ENCODE results near the gene ADGRG3.

Gene ADGRG3, protein sequence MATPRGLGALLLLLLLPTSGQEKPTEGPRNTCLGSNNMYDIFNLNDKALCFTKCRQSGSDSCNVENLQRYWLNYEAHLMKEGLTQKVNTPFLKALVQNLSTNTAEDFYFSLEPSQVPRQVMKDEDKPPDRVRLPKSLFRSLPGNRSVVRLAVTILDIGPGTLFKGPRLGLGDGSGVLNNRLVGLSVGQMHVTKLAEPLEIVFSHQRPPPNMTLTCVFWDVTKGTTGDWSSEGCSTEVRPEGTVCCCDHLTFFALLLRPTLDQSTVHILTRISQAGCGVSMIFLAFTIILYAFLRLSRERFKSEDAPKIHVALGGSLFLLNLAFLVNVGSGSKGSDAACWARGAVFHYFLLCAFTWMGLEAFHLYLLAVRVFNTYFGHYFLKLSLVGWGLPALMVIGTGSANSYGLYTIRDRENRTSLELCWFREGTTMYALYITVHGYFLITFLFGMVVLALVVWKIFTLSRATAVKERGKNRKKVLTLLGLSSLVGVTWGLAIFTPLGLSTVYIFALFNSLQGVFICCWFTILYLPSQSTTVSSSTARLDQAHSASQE
- total RNA-seq = 0 to 1.4 (median 0) reads per million in 3 donors

DNA sequence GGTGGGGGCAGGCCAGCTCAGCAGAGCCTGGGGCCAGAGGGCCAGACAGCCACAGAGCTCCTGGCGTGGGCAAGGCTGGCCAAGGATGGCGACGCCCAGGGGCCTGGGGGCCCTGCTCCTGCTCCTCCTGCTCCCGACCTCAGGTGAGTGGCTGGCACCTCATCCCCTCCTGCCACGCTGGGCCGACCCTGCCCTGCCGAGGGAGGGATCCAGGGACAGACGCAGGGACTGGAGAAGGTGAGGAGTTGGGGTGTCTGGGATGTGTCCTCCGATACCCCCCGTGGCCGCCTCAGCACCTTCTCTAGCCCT is at the start of gene ADGRG3:
TSS of gene ADGRG3 (plus strand) at position 44 of the 309 bp plus-strand sequence. CDS start at position 86, 42 bp downstream.
- no peak for DNase-seq
- Histone ChIP-seq H3K4me1 (ENCODE audit: control insufficient read depth, insufficient read depth, low read length, poor library complexity, severe bottlenecking) (no peaks in the 10 kb centered on the region), H3K27me3 (replicated peaks; ENCODE audit: control insufficient read depth, insufficient read depth, low read length, poor library complexity, severe bottlenecking) (no peaks in the 10 kb centered on the region), H3K36me3 (ENCODE audit: control insufficient read depth, insufficient read depth, low read length) (no peaks in the 10 kb centered on the region), H3K4me3 (ENCODE audit: insufficient read depth, low read depth, low read length, poor library complexity, severe bottlenecking) (no peak within 1 kb of the TSS), H3K9me3 (ENCODE audit: control insufficient read depth, low read length) (no peaks in the 10 kb centered on the region), H3K27ac (ENCODE audit: insufficient read depth, low read length, poor library complexity, severe bottlenecking) (no peak within 1 kb of the TSS)

DNA sequence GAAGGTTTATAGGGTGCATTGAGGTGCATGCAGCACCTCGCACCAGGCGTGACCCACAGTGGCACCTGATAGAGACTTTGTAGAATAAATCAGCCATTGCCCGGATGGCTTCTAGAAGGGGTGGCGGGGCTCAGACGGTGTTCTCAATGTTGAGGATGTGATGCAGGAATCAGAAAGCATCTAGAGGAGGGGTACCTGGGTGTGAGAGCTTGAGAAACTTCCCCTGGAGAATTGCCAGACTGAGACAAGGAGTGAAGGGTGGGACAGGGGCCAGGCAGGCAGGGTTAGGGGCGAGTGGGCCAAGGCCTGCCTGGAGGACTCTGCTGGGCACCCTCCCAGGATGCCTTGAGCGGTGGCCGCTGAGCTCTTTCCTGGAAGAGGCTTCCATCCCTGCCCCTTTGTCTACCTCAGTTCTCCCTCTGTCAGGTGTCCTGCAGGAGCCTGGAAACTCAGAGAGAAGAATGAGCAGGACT is 48.9 kb upstream of the ADGRG3 start:
- no peaks in the 10 kb centered on the region for H3K27me3 ChIP-seq (replicated peaks; ENCODE audit: control insufficient read depth, insufficient read depth, low read length, poor library complexity, severe bottlenecking)
- no peaks in the 10 kb centered on the region for H3K36me3 ChIP-seq (ENCODE audit: control insufficient read depth, insufficient read depth, low read length)
- no peaks in the 10 kb centered on the region for H3K4me1 ChIP-seq (ENCODE audit: control insufficient read depth, insufficient read depth, low read length, poor library complexity, severe bottlenecking)
- H3K4me3 ChIP-seq (ENCODE audit: insufficient read depth, low read depth, low read length, poor library complexity, severe bottlenecking) = no peak overlapping the region
- DNase-seq = no peak
- no peaks in the 10 kb centered on the region for H3K9me3 ChIP-seq (ENCODE audit: control insufficient read depth, low read length)
- no peak overlapping the region for H3K27ac ChIP-seq (ENCODE audit: insufficient read depth, low read length, poor library complexity, severe bottlenecking)

DNA sequence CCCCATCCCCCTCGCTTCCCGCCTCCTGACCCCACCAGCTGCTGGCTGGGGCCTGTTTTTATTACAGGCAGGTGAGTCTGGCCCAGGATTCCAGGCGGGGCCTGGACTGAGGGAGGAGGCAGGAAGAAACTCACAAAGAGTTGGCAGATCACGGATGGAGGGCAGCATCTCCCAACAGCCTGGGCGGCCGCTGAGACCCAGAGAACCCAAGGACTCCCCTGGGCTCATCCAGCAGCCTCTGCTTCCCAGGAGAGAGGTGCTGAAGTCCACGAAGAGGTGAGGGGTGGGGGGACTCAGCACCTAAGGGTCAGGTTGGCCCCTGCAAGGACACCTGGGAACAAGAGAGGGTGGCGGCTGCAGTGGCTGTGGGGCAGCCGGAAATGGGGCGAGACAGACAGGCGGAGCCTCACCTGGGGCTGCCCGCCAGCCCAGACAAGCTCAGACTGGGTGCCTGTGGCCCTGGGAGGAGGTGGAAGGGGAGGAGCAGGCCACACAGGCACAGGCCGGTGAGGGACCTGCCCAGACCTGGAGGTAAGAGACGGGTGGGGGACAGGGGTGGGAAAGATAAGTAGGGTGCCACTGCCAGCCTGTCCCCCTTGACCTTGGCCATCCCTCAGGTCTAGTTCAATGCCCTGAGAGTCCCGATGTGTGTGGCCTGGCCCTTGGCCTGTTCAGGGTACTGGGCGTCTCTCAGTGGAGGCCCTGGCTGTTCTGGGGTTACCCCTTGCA is 48.3 kb upstream of the ADGRG3 start:
- DNase-seq = no peak
- no peaks in the 10 kb centered on the region for H3K4me1 ChIP-seq (ENCODE audit: control insufficient read depth, insufficient read depth, low read length, poor library complexity, severe bottlenecking)
- no peaks in the 10 kb centered on the region for H3K27me3 ChIP-seq (replicated peaks; ENCODE audit: control insufficient read depth, insufficient read depth, low read length, poor library complexity, severe bottlenecking)
- no peak overlapping the region for H3K4me3 ChIP-seq (ENCODE audit: insufficient read depth, low read depth, low read length, poor library complexity, severe bottlenecking)
- no peaks in the 10 kb centered on the region for H3K36me3 ChIP-seq (ENCODE audit: control insufficient read depth, insufficient read depth, low read length)
- H3K27ac ChIP-seq (ENCODE audit: insufficient read depth, low read length, poor library complexity, severe bottlenecking) = no peak overlapping the region
- no peaks in the 10 kb centered on the region for H3K9me3 ChIP-seq (ENCODE audit: control insufficient read depth, low read length)

DNA sequence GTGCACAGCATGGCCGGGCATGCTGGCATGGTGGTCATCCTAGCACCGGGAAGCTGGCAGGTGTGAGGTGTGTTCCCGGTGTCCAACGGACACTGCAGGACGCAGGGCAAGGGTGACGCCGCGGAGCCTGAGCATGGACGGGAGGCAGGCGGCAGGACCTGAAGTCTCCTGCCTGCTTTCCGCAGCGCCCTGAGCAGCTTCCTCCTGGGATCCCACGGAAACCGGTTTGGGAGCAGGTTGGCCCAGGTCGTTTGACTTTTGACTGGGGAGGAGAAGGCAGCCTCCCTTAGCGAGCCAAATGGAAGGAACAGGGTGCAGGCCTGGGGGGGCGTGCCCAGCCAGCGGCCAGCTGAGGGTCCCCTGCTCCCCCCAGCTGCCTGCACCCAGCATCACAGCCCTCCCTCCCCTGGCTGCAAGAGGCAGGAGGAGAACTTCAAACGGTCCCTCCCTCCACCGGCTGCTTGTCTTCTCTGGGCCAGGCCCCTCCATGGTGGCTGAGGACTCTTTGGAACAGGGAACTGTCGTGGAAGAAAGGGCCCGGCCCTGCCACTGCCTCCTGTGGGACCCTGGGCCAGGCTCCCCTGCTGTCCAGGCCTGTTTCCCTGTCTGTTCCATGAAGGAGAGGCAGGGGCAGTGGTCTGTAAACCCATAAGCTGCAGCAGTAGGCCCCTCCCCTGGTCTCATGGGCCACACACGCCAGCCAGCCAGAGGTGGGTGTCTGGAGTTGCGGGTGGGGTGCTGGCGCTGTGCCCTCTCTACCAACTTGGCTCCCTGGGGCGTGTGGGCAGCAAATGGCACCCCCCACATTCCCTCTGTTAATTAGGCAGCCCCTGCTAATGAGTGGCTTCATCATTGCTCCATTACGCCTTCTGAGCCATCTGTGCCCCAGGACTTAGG is 47.5 kb upstream of the ADGRG3 start:
- Histone ChIP-seq H3K4me1 (ENCODE audit: control insufficient read depth, insufficient read depth, low read length, poor library complexity, severe bottlenecking) (no peaks in the 10 kb centered on the region), H3K4me3 (ENCODE audit: insufficient read depth, low read depth, low read length, poor library complexity, severe bottlenecking) (no peak overlapping the region), H3K27me3 (replicated peaks; ENCODE audit: control insufficient read depth, insufficient read depth, low read length, poor library complexity, severe bottlenecking) (no peaks in the 10 kb centered on the region), H3K36me3 (ENCODE audit: control insufficient read depth, insufficient read depth, low read length) (no peaks in the 10 kb centered on the region), H3K9me3 (ENCODE audit: control insufficient read depth, low read length) (no peaks in the 10 kb centered on the region), H3K27ac (ENCODE audit: insufficient read depth, low read length, poor library complexity, severe bottlenecking) (no peak overlapping the region)
- no peak for DNase-seq

DNA sequence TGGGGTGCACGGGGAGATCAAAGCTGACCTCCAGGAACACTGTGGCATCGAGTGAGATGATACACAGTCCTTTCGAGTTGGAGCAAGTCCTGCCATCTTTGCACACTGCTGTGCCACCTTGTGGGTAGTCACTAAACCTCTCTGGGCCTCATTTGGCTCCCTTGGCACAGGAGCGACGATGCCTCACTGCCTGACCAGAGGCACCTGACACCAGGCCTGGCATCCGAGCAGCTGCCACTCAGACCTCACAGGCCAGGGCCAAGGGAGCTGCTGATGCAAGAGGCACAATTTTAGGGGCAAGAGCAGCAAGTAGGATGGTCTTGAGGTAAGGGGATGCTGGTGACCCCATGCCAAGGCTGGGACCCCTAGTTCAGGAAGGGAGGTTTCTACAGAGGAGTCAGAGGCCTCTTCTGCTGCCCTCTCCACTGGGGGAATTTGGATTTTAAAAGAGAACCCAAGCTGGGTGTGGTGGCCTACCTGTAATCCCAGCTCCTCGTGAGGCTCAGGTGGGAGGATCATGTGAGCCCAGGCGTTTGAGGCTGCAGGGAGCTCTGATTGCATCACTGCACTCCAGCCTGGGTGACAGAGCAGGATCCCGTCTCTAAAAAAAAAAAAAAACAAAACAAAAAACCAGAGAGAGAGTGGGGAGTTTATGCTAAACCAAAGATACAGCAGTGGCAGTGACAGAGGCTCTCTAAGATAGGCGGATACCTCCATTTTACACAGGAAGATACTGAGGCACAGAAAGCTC is 46.4 kb upstream of the ADGRG3 start:
- H3K36me3 ChIP-seq (ENCODE audit: control insufficient read depth, insufficient read depth, low read length) = no peaks in the 10 kb centered on the region
- no peak for DNase-seq
- H3K9me3 ChIP-seq (ENCODE audit: control insufficient read depth, low read length) = no peaks in the 10 kb centered on the region
- H3K27ac ChIP-seq (ENCODE audit: insufficient read depth, low read length, poor library complexity, severe bottlenecking) = no peak overlapping the region
- no peak overlapping the region for H3K4me3 ChIP-seq (ENCODE audit: insufficient read depth, low read depth, low read length, poor library complexity, severe bottlenecking)
- H3K27me3 ChIP-seq (replicated peaks; ENCODE audit: control insufficient read depth, insufficient read depth, low read length, poor library complexity, severe bottlenecking) = no peaks in the 10 kb centered on the region
- no peaks in the 10 kb centered on the region for H3K4me1 ChIP-seq (ENCODE audit: control insufficient read depth, insufficient read depth, low read length, poor library complexity, severe bottlenecking)

DNA sequence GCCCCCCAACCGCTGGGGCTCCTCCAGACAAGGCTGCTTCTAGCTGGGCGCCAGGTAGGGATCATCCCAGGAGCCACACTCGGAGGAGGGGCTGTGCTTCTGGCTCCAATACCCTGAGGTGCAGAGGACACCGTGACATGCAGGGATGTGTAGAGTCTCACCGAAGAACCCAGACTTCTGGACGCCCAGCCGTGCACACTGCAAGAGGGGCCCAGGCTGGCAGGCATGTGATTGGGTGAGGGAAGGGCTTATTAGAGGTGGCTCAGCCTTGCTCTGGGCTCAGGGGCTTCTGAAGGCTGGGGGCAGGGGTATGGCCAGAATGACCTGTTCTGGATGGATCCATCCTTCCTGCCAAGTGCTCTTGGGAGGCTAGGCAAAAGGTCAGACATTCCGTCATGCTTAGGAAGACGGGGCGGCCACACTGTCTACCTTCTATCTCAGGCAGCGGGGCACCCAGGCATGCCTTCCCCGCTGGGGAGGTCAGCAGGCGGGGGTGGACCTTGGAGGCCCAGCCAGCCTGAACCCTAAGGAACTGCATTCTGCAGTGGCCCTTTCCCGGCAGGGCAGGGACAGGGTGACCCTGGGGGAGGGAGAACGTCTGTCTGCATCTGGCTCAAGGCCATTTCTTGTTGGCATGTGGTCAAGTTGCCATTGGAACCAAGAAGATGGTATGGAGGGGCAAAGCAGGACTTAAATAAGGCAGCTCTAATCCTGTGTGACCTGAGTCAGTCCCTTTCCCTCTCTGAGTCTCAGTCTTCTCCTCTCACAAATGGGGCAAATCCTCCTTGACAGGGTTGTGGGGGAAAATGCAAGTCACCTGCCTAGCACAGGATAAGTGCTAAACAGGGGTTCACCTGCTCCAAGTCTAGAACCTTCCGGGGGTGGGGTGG is 45.5 kb upstream of the ADGRG3 start:
- Histone ChIP-seq H3K27ac (ENCODE audit: insufficient read depth, low read length, poor library complexity, severe bottlenecking) (no peak overlapping the region), H3K27me3 (replicated peaks; ENCODE audit: control insufficient read depth, insufficient read depth, low read length, poor library complexity, severe bottlenecking) (no peaks in the 10 kb centered on the region), H3K9me3 (ENCODE audit: control insufficient read depth, low read length) (no peaks in the 10 kb centered on the region), H3K4me3 (ENCODE audit: insufficient read depth, low read depth, low read length, poor library complexity, severe bottlenecking) (no peak overlapping the region), H3K4me1 (ENCODE audit: control insufficient read depth, insufficient read depth, low read length, poor library complexity, severe bottlenecking) (no peaks in the 10 kb centered on the region), H3K36me3 (ENCODE audit: control insufficient read depth, insufficient read depth, low read length) (no peaks in the 10 kb centered on the region)
- no peak for DNase-seq

DNA sequence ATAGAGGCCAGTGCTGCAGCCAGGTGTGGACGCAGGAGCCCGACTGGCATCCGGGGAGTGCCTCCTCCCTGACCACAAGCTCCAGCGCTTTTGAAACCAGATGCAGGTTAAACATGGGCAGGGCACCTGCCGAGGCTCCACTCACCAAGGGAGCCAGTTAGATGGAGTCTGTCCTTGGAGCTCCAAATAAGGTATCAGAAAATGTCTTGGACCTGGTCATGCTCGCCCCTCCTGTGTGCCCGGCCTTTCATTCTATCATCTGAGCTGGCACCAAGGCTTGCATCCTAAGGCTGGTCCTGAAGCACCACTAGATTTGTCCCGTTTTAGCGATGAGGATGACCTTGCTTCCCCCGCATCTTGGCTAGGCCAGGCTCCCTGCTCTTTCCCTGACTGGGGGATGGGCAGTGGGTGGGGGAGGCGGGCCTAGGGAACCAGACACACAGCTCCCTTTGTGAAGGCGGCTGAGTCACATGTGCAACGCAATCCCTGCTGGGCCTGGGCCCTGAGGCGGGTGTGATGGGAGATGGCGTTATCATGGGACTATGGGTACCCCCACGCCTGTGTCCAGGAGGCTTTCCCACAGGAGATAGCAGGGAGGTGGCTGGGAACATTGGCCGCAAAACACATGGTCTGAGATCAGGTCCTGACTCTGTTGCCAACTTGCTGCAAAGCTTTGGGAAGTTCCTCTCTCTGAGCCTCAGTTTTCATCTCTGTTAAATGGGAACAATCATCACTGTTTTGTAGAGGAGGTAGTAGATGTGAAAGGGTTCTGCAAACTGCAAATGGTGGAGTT is 44.7 kb upstream of the ADGRG3 start:
- DNase-seq = no peak
- no peaks in the 10 kb centered on the region for H3K27me3 ChIP-seq (replicated peaks; ENCODE audit: control insufficient read depth, insufficient read depth, low read length, poor library complexity, severe bottlenecking)
- no peaks in the 10 kb centered on the region for H3K9me3 ChIP-seq (ENCODE audit: control insufficient read depth, low read length)
- H3K4me3 ChIP-seq (ENCODE audit: insufficient read depth, low read depth, low read length, poor library complexity, severe bottlenecking) = no peak overlapping the region
- H3K4me1 ChIP-seq (ENCODE audit: control insufficient read depth, insufficient read depth, low read length, poor library complexity, severe bottlenecking) = no peaks in the 10 kb centered on the region
- H3K36me3 ChIP-seq (ENCODE audit: control insufficient read depth, insufficient read depth, low read length) = no peaks in the 10 kb centered on the region
- no peak overlapping the region for H3K27ac ChIP-seq (ENCODE audit: insufficient read depth, low read length, poor library complexity, severe bottlenecking)

DNA sequence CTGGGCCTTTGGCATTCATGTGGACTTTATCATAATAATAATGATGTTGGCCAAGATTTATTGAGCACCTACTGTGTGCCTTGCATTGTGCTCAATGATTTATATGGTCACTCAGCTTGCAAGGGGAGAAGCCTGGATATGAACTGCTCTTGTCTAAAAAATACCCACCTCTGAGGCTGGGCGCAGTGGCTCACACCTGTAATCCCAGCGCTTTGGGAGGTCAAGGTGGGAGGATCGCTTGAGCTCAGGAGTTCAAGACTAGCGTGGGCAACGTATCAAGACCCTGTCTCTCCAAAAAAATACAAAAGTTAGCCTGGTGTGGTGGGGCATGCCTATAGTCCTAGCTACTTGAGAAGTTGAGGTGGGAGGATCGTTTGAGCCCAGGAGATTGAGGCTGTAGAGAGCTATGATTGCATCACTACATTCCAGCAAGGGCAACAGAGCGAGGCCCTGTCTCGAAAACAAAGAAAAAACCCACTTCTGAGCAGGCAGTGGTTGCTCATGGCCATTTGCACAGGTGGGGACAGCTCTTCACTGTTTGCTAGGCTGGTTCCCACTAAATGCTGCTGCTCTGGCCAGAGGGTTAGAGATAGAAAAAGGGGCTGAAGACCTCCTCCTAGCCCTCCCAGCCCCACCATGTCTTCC is 43.9 kb upstream of the ADGRG3 start:
- DNase-seq = no peak
- no peaks in the 10 kb centered on the region for H3K9me3 ChIP-seq (ENCODE audit: control insufficient read depth, low read length)
- H3K27me3 ChIP-seq (replicated peaks; ENCODE audit: control insufficient read depth, insufficient read depth, low read length, poor library complexity, severe bottlenecking) = peaks cover 3% of the 10 kb centered on the region
- no peaks in the 10 kb centered on the region for H3K36me3 ChIP-seq (ENCODE audit: control insufficient read depth, insufficient read depth, low read length)
- no peak overlapping the region for H3K4me3 ChIP-seq (ENCODE audit: insufficient read depth, low read depth, low read length, poor library complexity, severe bottlenecking)
- H3K4me1 ChIP-seq (ENCODE audit: control insufficient read depth, insufficient read depth, low read length, poor library complexity, severe bottlenecking) = no peaks in the 10 kb centered on the region
- no peak overlapping the region for H3K27ac ChIP-seq (ENCODE audit: insufficient read depth, low read length, poor library complexity, severe bottlenecking)
